A673 (cell line): ENCODE measurements around the gene DCAF12L2. TPM values are rescaled to one million over a fixed set of nuclear protein-coding genes. Genes with fewer than 3 reads are reported as not detected.

Source experiments
- BruUV-seq: library from RNA; stranded (reverse); fragments of 400-500 nt; replicated peaks from 2 replicates; lab custom pipeline; 2021; lab: Mats Ljungman, UMichigan
- CTCF ChIA-PET: fragments of 300-600 bp; sonication (Branson Sonifier 250); formaldehyde crosslinking; loops from one replicate; lab custom pipeline; 2022; ENCODE audit warnings: antibody characterized with exemption; lab: Charles Lee
- POLR2A ChIA-PET: fragments of 300-600 bp; sonication (Branson Sonifier 250); formaldehyde crosslinking; loops from one replicate; lab custom pipeline; 2022; ENCODE audit warnings: antibody characterized with exemption; ENCODE audit not compliant: low non-redundant PET; lab: Charles Lee
- DNase-seq: peaks from one replicate; pipeline ENCODE4 v3.0.0-alpha.2; 2015; ENCODE audit warnings: low spot score
- H3K27ac ChIP-seq: fragments of 200-600 bp; sonication (generic); 2 replicates; pipeline ENCODE4 v1.5.1; 2016; ENCODE audit warnings: mixed run types, low read depth, mild to moderate bottlenecking, mixed read lengths, antibody characterized with exemption, low read length; ENCODE audit not compliant: poor library complexity, severe bottlenecking
- H3K27me3 ChIP-seq: fragments of 200-600 bp; sonication (generic); replicated peaks from 2 replicates; pipeline ENCODE4 v1.6.1; 2017; ENCODE audit warnings: mixed run types, low read depth, mild to moderate bottlenecking, mixed read lengths, antibody characterized with exemption, low read length; ENCODE audit not compliant: insufficient read depth, poor library complexity
- H3K36me3 ChIP-seq: fragments of 200-600 bp; sonication (generic); 2 replicates; pipeline ENCODE4 v1.6.1; 2016; ENCODE audit warnings: mixed run types, mild to moderate bottlenecking, mixed read lengths, antibody characterized with exemption, low read length; ENCODE audit not compliant: insufficient read depth, poor library complexity, severe bottlenecking
- H3K4me1 ChIP-seq: fragments of 200-600 bp; sonication (generic); 2 replicates; pipeline ENCODE4 v1.6.1; 2017; ENCODE audit warnings: mixed run types, mild to moderate bottlenecking, mixed read lengths, antibody characterized with exemption, low read length; ENCODE audit not compliant: insufficient read depth, poor library complexity, severe bottlenecking
- H3K4me3 ChIP-seq: fragments of 200-600 bp; sonication (generic); 2 replicates; pipeline ENCODE4 v1.5.1; 2016; ENCODE audit warnings: low read depth, mixed run types, mild to moderate bottlenecking, mixed read lengths, low read length; ENCODE audit not compliant: poor library complexity, severe bottlenecking
- H3K9me3 ChIP-seq: fragments of 200-600 bp; sonication (generic); 2 replicates; pipeline ENCODE4 v1.6.1; 2016; ENCODE audit warnings: mixed run types, low read depth, mild to moderate bottlenecking, mixed read lengths, antibody characterized with exemption, low read length; ENCODE audit not compliant: poor library complexity, severe bottlenecking
- EZH2 ChIP-seq: fragments of 200-600 bp; sonication (generic); IDR thresholded peaks from 2 replicates; pipeline ENCODE4 v1.6.1; 2017; ENCODE audit warnings: borderline replicate concordance, low read depth, mild to moderate bottlenecking, mixed read lengths, antibody characterized with exemption, low read length; ENCODE audit not compliant: poor library complexity, severe bottlenecking
- intact Hi-C: fragments of 100-400 bp; cut with micrococcal nuclease; formaldehyde crosslinking; loops from one replicate; pipeline ENCODE4 v1.10.0; 2022; ENCODE audit not compliant: unreplicated experiment
- total RNA-seq: library from RNA; stranded (reverse); gene quantifications from 2 replicates; pipeline ENCODE4 v1.2.3, GENCODE V29; 2021
- TF ChIP-seq, protein P1 (sequence below): fragments of 300-800, 200-600 bp; sonication (generic); conservative IDR thresholded peaks from 2 replicates; pipeline ENCODE4 v1.5.1; 2017; ENCODE audit warnings: low read depth, mild to moderate bottlenecking, antibody characterized with exemption, low read length, moderate library complexity, mixed read lengths

Gene DCAF12L2
- total RNA-seq, 1 experiment from 2014 or later = 0.54 TPM

DNA sequence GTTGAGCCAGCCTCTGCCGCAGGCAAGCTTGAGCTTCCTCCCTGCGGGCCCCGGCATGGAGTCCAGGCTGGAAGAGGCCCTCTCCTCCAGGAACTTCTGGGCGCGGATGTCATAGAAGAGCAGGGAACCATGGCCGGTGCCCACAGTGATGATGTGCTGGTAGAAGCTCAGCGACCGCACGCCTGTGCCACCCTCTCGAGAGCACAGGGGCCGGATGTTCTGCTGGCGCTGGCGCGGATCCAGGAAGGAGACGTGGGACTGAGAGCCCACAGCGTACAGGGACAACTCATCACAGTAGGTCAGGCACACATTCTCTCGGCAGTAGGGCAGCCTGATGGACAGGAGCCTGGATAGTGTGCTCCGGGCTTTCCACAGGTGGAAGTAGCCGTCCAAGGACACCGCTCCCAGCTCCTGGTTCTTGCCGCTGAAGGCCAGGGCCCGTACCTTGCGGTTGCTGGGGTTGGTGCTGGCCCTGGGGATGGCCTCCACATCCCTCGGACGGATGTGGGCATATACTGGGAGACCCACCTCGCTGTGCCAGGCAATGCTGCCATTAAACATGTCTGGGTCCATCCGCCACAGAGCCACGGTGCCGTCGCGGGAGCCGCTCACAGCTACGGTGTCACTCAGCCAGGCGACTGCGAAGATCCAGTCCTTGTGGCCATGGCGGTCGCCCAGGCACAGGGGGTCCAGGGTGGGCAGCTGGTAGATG is 1.2 kb downstream of the DCAF12L2 start:
- no TSS peak for BruUV-seq
- CTCF ChIA-PET = no interaction called here
- intact Hi-C loops = no loop called here
- Histone ChIP-seq H3K4me1 (no peaks in the 10 kb centered on the region), H3K27me3 (no peaks in the 10 kb centered on the region), H3K4me3 (no peak overlapping the region), H3K27ac (no peak overlapping the region), H3K36me3 (no peaks in the 10 kb centered on the region), H3K9me3 (no peaks in the 10 kb centered on the region)
- TF ChIP-seq EZH2 = no peak
- TF ChIP-seq, protein P1, sequence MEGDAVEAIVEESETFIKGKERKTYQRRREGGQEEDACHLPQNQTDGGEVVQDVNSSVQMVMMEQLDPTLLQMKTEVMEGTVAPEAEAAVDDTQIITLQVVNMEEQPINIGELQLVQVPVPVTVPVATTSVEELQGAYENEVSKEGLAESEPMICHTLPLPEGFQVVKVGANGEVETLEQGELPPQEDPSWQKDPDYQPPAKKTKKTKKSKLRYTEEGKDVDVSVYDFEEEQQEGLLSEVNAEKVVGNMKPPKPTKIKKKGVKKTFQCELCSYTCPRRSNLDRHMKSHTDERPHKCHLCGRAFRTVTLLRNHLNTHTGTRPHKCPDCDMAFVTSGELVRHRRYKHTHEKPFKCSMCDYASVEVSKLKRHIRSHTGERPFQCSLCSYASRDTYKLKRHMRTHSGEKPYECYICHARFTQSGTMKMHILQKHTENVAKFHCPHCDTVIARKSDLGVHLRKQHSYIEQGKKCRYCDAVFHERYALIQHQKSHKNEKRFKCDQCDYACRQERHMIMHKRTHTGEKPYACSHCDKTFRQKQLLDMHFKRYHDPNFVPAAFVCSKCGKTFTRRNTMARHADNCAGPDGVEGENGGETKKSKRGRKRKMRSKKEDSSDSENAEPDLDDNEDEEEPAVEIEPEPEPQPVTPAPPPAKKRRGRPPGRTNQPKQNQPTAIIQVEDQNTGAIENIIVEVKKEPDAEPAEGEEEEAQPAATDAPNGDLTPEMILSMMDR = no peak
- POLR2A ChIA-PET = no interaction called here
- no peak for DNase-seq

DNA sequence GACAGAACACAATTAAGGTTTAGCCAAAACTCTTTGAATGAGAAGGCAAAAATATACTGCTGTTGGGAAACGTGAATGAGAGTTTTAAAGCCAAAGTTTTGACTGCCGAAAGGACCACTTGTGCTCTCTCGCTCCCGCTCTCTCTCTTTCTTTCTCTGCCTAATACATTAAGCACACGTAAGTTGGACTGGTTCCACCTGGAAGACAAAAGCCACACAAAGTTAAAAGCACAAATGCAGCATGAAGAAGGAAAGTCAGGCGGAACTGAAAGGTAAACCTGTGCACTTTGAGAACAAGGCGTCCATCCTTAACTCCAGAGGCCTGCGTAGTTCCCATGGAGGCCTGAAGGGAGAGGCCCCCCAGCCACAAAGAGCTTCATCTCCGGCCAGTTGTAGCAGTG is 1.9 kb downstream of the DCAF12L2 start:
- BruUV-seq = no TSS peak
- POLR2A ChIA-PET = no interaction called here

DNA sequence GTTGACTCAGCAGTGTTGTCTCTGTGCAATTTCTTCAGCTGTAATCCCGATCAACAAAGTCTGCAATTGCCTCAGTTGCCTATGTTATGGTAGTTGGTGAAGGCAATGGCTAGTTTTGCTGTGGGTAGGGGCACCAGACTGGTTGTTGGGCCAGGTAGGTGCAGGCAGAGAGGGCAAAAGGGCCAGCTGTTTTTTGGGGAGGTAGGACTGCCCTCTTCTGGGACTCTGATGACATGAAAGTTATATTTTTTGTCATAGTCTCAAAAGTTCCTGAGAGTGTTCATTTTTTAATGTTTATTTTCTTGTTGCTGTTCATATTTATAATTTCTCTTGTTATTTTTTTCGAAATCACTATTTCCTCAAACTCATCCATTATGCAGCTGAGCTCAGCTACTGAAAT is 25.1 kb downstream of the DCAF12L2 start:
- CTCF ChIA-PET = no interaction called here
- no peaks in the 10 kb centered on the region for H3K4me1 ChIP-seq

More for the DNA sequence above, 1.9 kb downstream of the DCAF12L2 start:
- DNase-seq = no peak
- Histone ChIP-seq H3K4me1 (no peaks in the 10 kb centered on the region), H3K36me3 (no peaks in the 10 kb centered on the region), H3K27me3 (no peaks in the 10 kb centered on the region), H3K4me3 (no peak overlapping the region), H3K27ac (no peak overlapping the region), H3K9me3 (no peaks in the 10 kb centered on the region)
- intact Hi-C loops = no loop called here
- CTCF ChIA-PET = no interaction called here
- TF ChIP-seq, protein P1 = no peak
- no peak for TF ChIP-seq EZH2

More for the DNA sequence above, 25.1 kb downstream of the DCAF12L2 start:
- no peaks in the 10 kb centered on the region for H3K9me3 ChIP-seq
- no peak overlapping the region for H3K4me3 ChIP-seq
- H3K27me3 ChIP-seq = no peaks in the 10 kb centered on the region
- no peak for TF ChIP-seq EZH2
- TF ChIP-seq, protein P1 = no peak
- H3K27ac ChIP-seq = no peak overlapping the region
- DNase-seq = no peak
- H3K36me3 ChIP-seq = no peaks in the 10 kb centered on the region
- POLR2A ChIA-PET = no interaction called here
- intact Hi-C loops = no loop called here
- BruUV-seq = no TSS peak
